Muscle of leg (tissue), 9 donors: ENCODE data around the gene MBOAT7. TPM values are rescaled to one million over a fixed set of nuclear protein-coding genes. Genes with fewer than 3 reads are reported as not detected.

Experiments
- polyA plus RNA-seq, 8 donors: library from polyadenylated mRNA; unstranded; fragments of 120-200 nt; gene quantifications; one replicate each; pipeline versions ENCODE4 v1.2.1 to v1.2.3, GENCODE V29; 2013; ENCODE audit warnings: inconsistent platforms in 1 of 8, low replicate concordance in 1 of 8; ENCODE audit not compliant: insufficient read length in 8 of 8, insufficient read depth in 1 of 8
- total RNA-seq: library from RNA; stranded (reverse); fragments of 120-200 nt; gene quantifications from one replicate; pipeline ENCODE4 v1.2.4, GENCODE V29; 2013

Gene MBOAT7
- total and polyA plus RNA-seq, 9 donors = 11.1 to 38.3 (median 28.4) TPM

Other genes with a start within 250 kb of the MBOAT7 start
- gene CACNG8, start 226.6 kb downstream of the MBOAT7 start, total RNA-seq = 0.09 TPM
- 1 to 10 TPM in 2 of 8 donors, under 1 TPM in 6; 0.29 to 1.1 (median 0.65) TPM for gene CACNG8, start 226.6 kb downstream of the MBOAT7 start, polyA plus RNA-seq
- gene CACNG6, start 197.9 kb downstream of the MBOAT7 start, total RNA-seq = 21.5 TPM
- gene CACNG6, start 197.9 kb downstream of the MBOAT7 start, polyA plus RNA-seq = 10 to 100 TPM; 25.7 to 47.8 (median 33.0) TPM
- gene VSTM1, start 125.7 kb downstream of the MBOAT7 start, total RNA-seq = not detected
- gene VSTM1, start 125.7 kb downstream of the MBOAT7 start, polyA plus RNA-seq = under 1 TPM in 6 of 8 donors, not detected in 2; 0.19 to 0.53 (median 0.25) TPM
- not detected for gene TARM1, start 108.2 kb downstream of the MBOAT7 start, total RNA-seq
- under 1 TPM in 3 of 8 donors, not detected in 5; 0.14 to 0.27 (median 0.27) TPM for gene TARM1, start 108.2 kb downstream of the MBOAT7 start, polyA plus RNA-seq
- 0.09 TPM for gene OSCAR, start 88.8 kb downstream of the MBOAT7 start, total RNA-seq
- under 1 TPM; 0.31 to 0.74 (median 0.47) TPM for gene OSCAR, start 88.8 kb downstream of the MBOAT7 start, polyA plus RNA-seq
- 167 TPM for gene NDUFA3, start 86.7 kb downstream of the MBOAT7 start, total RNA-seq
- 100 to 1,000 TPM in 6 of 8 donors, 10 to 100 TPM in 2; 89.3 to 124 (median 105) TPM for gene NDUFA3, start 86.7 kb downstream of the MBOAT7 start, polyA plus RNA-seq
- gene TFPT, start 73.9 kb downstream of the MBOAT7 start, total RNA-seq = 16.6 TPM
- 10 to 100 TPM; 15.1 to 18.4 (median 17.1) TPM for gene TFPT, start 73.9 kb downstream of the MBOAT7 start, polyA plus RNA-seq
- gene PRPF31, start 73.8 kb downstream of the MBOAT7 start, total RNA-seq = 38.7 TPM
- 10 to 100 TPM; 43.2 to 55.5 (median 52.8) TPM for gene PRPF31, start 73.8 kb downstream of the MBOAT7 start, polyA plus RNA-seq
- 8.3 TPM for gene CNOT3, start 51.8 kb downstream of the MBOAT7 start, total RNA-seq
- gene CNOT3, start 51.8 kb downstream of the MBOAT7 start, polyA plus RNA-seq = 10 to 100 TPM; 26.9 to 51.1 (median 37.5) TPM
- 9.0 TPM for gene LENG1, start 29.9 kb downstream of the MBOAT7 start, total RNA-seq
- gene LENG1, start 29.9 kb downstream of the MBOAT7 start, polyA plus RNA-seq = 10 to 100 TPM in 2 of 8 donors, 1 to 10 TPM in 6; 9.1 to 11.1 (median 9.7) TPM
- 1.5 TPM for gene TMC4, start 16.4 kb downstream of the MBOAT7 start, total RNA-seq
- 1 to 10 TPM; 1.9 to 8.0 (median 4.1) TPM for gene TMC4, start 16.4 kb downstream of the MBOAT7 start, polyA plus RNA-seq
- 25.8 TPM for gene TSEN34, start 1.7 kb upstream of the MBOAT7 start, total RNA-seq
- 10 to 100 TPM; 28.0 to 42.8 (median 36.3) TPM for gene TSEN34, start 1.7 kb upstream of the MBOAT7 start, polyA plus RNA-seq
- gene RPS9, start 11.3 kb upstream of the MBOAT7 start, total RNA-seq = 2,526 TPM
- 1,000 to 10,000 TPM; 2,473 to 2,976 (median 2,757) TPM for gene RPS9, start 11.3 kb upstream of the MBOAT7 start, polyA plus RNA-seq
- 1.4 TPM for gene LILRB3, start 33.4 kb upstream of the MBOAT7 start, total RNA-seq
- 1 to 10 TPM; 1.6 to 4.2 (median 2.9) TPM for gene LILRB3, start 33.4 kb upstream of the MBOAT7 start, polyA plus RNA-seq
- 0.71 TPM for gene LILRA6, start 53.2 kb upstream of the MBOAT7 start, total RNA-seq
- 1 to 10 TPM; 1.0 to 2.6 (median 1.8) TPM for gene LILRA6, start 53.2 kb upstream of the MBOAT7 start, polyA plus RNA-seq
- gene LILRB5, start 67.7 kb upstream of the MBOAT7 start, total RNA-seq = 5.5 TPM
- 10 to 100 TPM in 2 of 8 donors, 1 to 10 TPM in 6; 6.1 to 11.8 (median 8.2) TPM for gene LILRB5, start 67.7 kb upstream of the MBOAT7 start, polyA plus RNA-seq
- gene LILRB2, start 91.5 kb upstream of the MBOAT7 start, total RNA-seq = 0.53 TPM
- gene LILRB2, start 91.5 kb upstream of the MBOAT7 start, polyA plus RNA-seq = 1 to 10 TPM; 1.4 to 2.9 (median 2.2) TPM
- 0.22 TPM for gene LILRA5, start 123.6 kb upstream of the MBOAT7 start, total RNA-seq
- gene LILRA5, start 123.6 kb upstream of the MBOAT7 start, polyA plus RNA-seq = 1 to 10 TPM in 2 of 8 donors, under 1 TPM in 6; 0.17 to 1.5 (median 0.61) TPM
- not detected for gene LILRA4, start 149.6 kb upstream of the MBOAT7 start, total RNA-seq
- gene LILRA4, start 149.6 kb upstream of the MBOAT7 start, polyA plus RNA-seq = under 1 TPM in 1 of 8 donors, not detected in 7; 0.48 TPM
- gene LAIR1, start 175.4 kb upstream of the MBOAT7 start, total RNA-seq = 5.3 TPM
- 10 to 100 TPM in 1 of 8 donors, 1 to 10 TPM in 7; 6.8 to 11.8 (median 7.4) TPM for gene LAIR1, start 175.4 kb upstream of the MBOAT7 start, polyA plus RNA-seq
- gene TTYH1, start 225.9 kb upstream of the MBOAT7 start, total RNA-seq = 3.6 TPM
- 10 to 100 TPM in 1 of 8 donors, 1 to 10 TPM in 7; 2.7 to 13.1 (median 5.1) TPM for gene TTYH1, start 225.9 kb upstream of the MBOAT7 start, polyA plus RNA-seq